ENCODE results near the gene HSD17B11. TPM values are rescaled to one million over a fixed set of nuclear protein-coding genes. Genes with fewer than 3 reads are reported as not detected.
"Not testable (repeated sequence)": the region's sequence is repeated elsewhere in the genome, so short reads cannot be mapped to it uniquely, and the experiment has no call there.

The HSD17B11 gene
- polyA plus RNA-seq, 1 donor (not counting 4 experiments of a cell fraction or from before 2014, with no cell fraction given): 8.5 TPM

DNA sequence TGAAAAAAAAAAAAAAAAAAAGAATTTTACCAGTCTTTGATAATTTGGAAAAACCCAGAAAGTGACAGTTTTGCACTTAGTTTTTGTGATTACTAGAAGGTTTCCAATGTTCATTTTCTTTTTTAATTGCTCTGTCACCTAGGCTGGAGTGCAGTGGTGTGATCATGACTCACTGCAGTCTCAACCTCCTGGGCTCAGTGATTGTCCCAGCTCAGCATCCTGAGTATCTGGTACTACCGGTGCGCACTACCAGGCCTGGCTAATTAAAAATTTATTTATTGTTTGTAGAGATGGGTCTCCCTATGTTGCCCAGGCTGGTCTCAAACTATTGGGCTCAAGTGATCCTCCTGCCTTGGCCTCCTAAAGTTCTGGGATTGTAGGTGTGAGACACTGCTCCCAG, 34.7 kb upstream of the HSD17B11 start:
- H3K4me2 ChIP-seq (ENCODE audit: control insufficient read depth, extremely low read depth, insufficient read depth, low read depth, low read length): no peak overlapping the region
- no peak for FAIRE-seq
- H3K27ac ChIP-seq (ENCODE audit: control insufficient read depth, insufficient read depth, low read length): no peak overlapping the region
- no peak overlapping the region for H2AFZ ChIP-seq (ENCODE audit: control insufficient read depth, low read length)
- no peaks in the 10 kb centered on the region for H3K9me3 ChIP-seq (ENCODE audit: control insufficient read depth, low read depth, low read length)
- DNase-seq (ENCODE audit: low read depth, low spot score): no peak
- H3K27me3 ChIP-seq (ENCODE audit: control insufficient read depth, extremely low read depth, insufficient read depth, low read length): no peaks in the 10 kb centered on the region
- no peaks in the 10 kb centered on the region for H4K20me1 ChIP-seq (ENCODE audit: control insufficient read depth, extremely low read depth, insufficient read depth, low read length)
- no peaks in the 10 kb centered on the region for H3K9me1 ChIP-seq (ENCODE audit: control insufficient read depth, extremely low read depth, insufficient read depth, low read length)
- H3K4me3 ChIP-seq (ENCODE audit: control insufficient read depth in 2 of 3, extremely low read depth in 1 of 3, insufficient read depth in 2 of 3, low read depth in 1 of 3, low read length in 3 of 3): no peak overlapping the region
- peaks cover 10% of the 10 kb centered on the region for H3K4me1 ChIP-seq (ENCODE audit: control insufficient read depth, extremely low read depth, insufficient read depth, low read length)
- no peaks in the 10 kb centered on the region for H3K36me3 ChIP-seq (ENCODE audit: control insufficient read depth in 2 of 2, extremely low read depth in 1 of 2, insufficient read depth in 2 of 2, low read length in 2 of 2)
- H3K9ac ChIP-seq (ENCODE audit: control insufficient read depth, extremely low read depth, insufficient read depth, low read length): no peak overlapping the region
- TF ChIP-seq, protein P1, sequence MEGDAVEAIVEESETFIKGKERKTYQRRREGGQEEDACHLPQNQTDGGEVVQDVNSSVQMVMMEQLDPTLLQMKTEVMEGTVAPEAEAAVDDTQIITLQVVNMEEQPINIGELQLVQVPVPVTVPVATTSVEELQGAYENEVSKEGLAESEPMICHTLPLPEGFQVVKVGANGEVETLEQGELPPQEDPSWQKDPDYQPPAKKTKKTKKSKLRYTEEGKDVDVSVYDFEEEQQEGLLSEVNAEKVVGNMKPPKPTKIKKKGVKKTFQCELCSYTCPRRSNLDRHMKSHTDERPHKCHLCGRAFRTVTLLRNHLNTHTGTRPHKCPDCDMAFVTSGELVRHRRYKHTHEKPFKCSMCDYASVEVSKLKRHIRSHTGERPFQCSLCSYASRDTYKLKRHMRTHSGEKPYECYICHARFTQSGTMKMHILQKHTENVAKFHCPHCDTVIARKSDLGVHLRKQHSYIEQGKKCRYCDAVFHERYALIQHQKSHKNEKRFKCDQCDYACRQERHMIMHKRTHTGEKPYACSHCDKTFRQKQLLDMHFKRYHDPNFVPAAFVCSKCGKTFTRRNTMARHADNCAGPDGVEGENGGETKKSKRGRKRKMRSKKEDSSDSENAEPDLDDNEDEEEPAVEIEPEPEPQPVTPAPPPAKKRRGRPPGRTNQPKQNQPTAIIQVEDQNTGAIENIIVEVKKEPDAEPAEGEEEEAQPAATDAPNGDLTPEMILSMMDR (optimal IDR thresholded peaks at IDR 0.05 in 1 of 3, IDR thresholded peaks at IDR 0.05 in 1 of 3, conservative IDR thresholded peaks at IDR 0.05 in 1 of 3; ENCODE audit: extremely low read depth in 1 of 3, insufficient read depth in 2 of 3, low read length in 3 of 3): no peak
- TF ChIP-seq EZH2 (IDR thresholded peaks at IDR 0.05; ENCODE audit: low read length): no peak
- dilution Hi-C loops (cut with MboI; ENCODE audit: extremely low pct_ligation_motif_present, low sequenced_read_pairs): no loop called here
- peaks cover 58% of the 10 kb centered on the region for H3K79me2 ChIP-seq (ENCODE audit: control insufficient read depth, insufficient read depth, low read length)

DNA sequence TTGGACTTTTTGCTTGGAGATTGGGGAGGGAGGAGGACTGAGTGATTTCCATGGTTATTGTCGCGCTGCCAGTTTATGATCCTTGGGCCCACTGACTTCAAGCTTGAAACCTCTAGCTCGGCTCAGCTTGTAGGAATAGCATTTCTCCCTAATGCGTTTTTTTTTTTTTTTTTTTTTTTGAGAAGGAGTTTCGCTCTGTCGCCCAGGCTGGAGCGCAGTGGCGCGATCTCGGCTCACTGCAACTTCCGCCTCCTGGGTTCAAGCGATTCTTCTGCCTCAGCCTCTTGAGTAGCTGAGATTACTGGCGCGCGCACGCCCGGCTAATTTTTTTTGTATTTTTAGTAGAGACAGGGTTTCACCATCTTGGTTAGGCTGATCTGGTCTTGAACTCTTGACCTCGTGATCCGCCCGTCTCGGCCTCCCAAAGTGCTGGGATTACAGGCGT, 33.1 kb upstream of the HSD17B11 start:
- H3K36me3 ChIP-seq (ENCODE audit: control insufficient read depth in 2 of 2, extremely low read depth in 1 of 2, insufficient read depth in 2 of 2, low read length in 2 of 2); H3K9me3 ChIP-seq (ENCODE audit: control insufficient read depth, low read depth, low read length); H3K27me3 ChIP-seq (ENCODE audit: control insufficient read depth, extremely low read depth, insufficient read depth, low read length); DNase-seq (ENCODE audit: low read depth, low spot score); FAIRE-seq; H3K27ac ChIP-seq (ENCODE audit: control insufficient read depth, insufficient read depth, low read length); H2AFZ ChIP-seq (ENCODE audit: control insufficient read depth, low read length); H3K9me1 ChIP-seq (ENCODE audit: control insufficient read depth, extremely low read depth, insufficient read depth, low read length); H4K20me1 ChIP-seq (ENCODE audit: control insufficient read depth, extremely low read depth, insufficient read depth, low read length); dilution Hi-C loops (cut with MboI; ENCODE audit: extremely low pct_ligation_motif_present, low sequenced_read_pairs); H3K9ac ChIP-seq (ENCODE audit: control insufficient read depth, extremely low read depth, insufficient read depth, low read length): not testable (repeated sequence)
- H3K79me2 ChIP-seq (ENCODE audit: control insufficient read depth, insufficient read depth, low read length): peaks cover 49% of the 10 kb centered on the region
- peak overlapping the region in 2 of 3 experiments; percentile 90 to 96 for H3K4me3 ChIP-seq (ENCODE audit: control insufficient read depth in 2 of 3, extremely low read depth in 1 of 3, insufficient read depth in 2 of 3, low read depth in 1 of 3, low read length in 3 of 3)
- H3K4me2 ChIP-seq (ENCODE audit: control insufficient read depth, extremely low read depth, insufficient read depth, low read depth, low read length): peak overlapping the region; percentile 91
- peaks cover 10% of the 10 kb centered on the region for H3K4me1 ChIP-seq (ENCODE audit: control insufficient read depth, extremely low read depth, insufficient read depth, low read length)
